Mesothelial cell of epicardium (in vitro differentiated cells): ENCODE results near the gene NRL. TPM values are rescaled to one million over a fixed set of nuclear protein-coding genes. Genes with fewer than 3 reads are reported as not detected.

Experiments used
- DNase-seq, 2 experiments: peaks; one replicate each; pipeline ENCODE4 v3.0.0; 2021; ENCODE audit warnings: low spot score in 2 of 2; ENCODE audit not compliant: unreplicated experiment in 2 of 2
- H3K27ac Mint-ChIP-seq: 2 replicates; pipeline ENCODE4 v1.8.0; 2021; ENCODE audit warnings: mixed read lengths
- H3K27me3 Mint-ChIP-seq: 2 replicates; pipeline ENCODE4 v1.8.0; 2021; ENCODE audit warnings: low read depth, mixed read lengths
- H3K36me3 Mint-ChIP-seq: 2 replicates; pipeline ENCODE4 v1.8.0; 2021; ENCODE audit warnings: mixed read lengths
- H3K4me1 Mint-ChIP-seq: 2 replicates; pipeline ENCODE4 v1.8.0; 2021; ENCODE audit warnings: mixed read lengths
- H3K4me3 Mint-ChIP-seq: 2 replicates; pipeline ENCODE4 v1.8.0; 2021; ENCODE audit warnings: mild to moderate bottlenecking, moderate library complexity, mixed read lengths
- H3K9me3 Mint-ChIP-seq: 2 replicates; pipeline ENCODE4 v1.8.0; 2021; ENCODE audit warnings: mixed read lengths
- total RNA-seq: library from RNA; stranded (reverse); gene quantifications from 3 replicates; pipeline ENCODE4 v1.2.1, GENCODE V29; 2021
- TF ChIP-seq, protein P1 (sequence below): fragments of 200-600 bp; sonication (generic); IDR thresholded peaks from one replicate; pipeline ENCODE4 v1.5.0; 2021; ENCODE audit warnings: antibody characterized with exemption; ENCODE audit not compliant: unreplicated experiment

The NRL gene
- total RNA-seq, 1 donor from 2014 or later: 2.0 TPM

DNA sequence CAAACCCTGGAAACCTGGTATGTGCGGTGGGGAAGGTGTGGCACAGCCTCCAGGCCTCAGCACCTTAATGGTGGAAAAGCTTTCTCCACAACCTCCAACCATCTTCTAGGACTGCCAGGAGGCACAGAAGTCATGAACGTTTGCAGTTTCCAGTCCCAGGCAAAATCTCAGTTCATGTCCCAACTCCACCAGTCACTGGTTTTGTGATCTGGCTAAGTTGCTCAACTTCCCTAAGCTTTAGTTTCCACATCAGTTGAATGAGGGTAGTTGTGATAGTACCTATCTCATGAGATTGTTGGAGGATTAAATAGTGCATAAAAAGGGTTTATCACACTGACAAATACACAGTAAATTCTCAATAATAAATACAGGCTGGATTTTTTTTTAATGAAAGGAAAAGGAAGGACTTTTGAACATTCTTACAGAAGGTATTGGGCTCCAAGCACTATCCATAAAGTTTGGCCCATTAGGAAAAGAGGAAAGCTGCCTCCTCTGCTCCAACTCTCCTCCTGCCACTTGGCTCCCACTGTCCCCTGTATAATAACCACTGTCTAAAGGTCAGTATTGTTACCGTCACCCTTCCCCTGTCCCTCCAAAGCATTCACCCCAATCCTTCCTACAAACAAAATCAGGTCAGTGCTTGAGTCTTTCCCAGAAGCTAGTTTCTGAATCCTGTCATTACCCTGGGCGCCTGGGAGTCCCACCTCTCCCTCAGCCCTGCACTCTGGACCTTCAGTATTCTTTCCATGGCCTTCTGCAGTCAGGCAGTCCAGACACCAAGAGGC, 14.4 kb downstream of the NRL start:
- TF ChIP-seq, protein P1, sequence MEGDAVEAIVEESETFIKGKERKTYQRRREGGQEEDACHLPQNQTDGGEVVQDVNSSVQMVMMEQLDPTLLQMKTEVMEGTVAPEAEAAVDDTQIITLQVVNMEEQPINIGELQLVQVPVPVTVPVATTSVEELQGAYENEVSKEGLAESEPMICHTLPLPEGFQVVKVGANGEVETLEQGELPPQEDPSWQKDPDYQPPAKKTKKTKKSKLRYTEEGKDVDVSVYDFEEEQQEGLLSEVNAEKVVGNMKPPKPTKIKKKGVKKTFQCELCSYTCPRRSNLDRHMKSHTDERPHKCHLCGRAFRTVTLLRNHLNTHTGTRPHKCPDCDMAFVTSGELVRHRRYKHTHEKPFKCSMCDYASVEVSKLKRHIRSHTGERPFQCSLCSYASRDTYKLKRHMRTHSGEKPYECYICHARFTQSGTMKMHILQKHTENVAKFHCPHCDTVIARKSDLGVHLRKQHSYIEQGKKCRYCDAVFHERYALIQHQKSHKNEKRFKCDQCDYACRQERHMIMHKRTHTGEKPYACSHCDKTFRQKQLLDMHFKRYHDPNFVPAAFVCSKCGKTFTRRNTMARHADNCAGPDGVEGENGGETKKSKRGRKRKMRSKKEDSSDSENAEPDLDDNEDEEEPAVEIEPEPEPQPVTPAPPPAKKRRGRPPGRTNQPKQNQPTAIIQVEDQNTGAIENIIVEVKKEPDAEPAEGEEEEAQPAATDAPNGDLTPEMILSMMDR: no peak

DNA sequence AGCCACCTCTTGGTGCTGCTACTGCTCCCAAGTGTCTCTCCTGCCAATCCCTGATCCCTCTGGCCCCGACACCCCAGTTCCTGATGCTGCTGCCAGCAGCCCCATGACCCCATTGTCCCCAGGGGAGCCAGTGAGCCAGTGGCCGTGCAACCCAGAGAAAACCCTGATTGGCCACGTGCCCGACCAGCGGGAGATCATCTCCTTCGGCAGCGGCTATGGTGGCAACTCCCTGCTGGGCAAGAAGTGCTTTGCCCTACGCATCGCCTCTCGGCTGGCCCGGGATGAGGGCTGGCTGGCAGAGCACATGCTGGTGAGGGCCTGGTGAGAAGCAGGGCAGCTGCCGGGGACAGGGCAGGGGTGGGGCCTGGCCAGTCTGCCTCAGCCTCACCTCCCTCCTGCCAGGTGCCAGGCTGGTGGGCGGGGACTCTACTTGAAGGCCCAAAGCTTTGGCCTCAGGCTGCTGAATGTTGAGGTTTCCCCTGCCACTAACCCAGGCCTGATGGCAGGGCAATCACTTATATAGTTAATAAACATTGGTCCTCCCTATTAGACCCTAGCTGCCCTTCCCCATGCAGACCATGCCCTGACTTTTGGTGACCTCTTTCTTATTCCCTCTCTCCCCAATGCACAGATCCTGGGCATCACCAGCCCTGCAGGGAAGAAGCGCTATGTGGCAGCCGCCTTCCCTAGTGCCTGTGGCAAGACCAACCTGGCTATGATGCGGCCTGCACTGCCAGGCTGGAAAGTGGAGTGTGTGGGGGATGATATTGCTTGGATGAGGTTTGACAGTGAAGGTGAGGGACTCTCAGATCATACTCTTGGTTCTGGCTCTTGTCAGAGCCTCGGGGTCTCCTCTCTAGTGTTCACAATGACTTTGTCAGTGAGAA, 15.6 kb downstream of the NRL start:
- Mint-ChIP-seq H3K4me1 (peaks cover 13% of the 10 kb centered on the region), H3K27ac (no peak overlapping the region), H3K36me3 (peaks cover 16% of the 10 kb centered on the region), H3K4me3 (no peak overlapping the region), H3K27me3 (no peaks in the 10 kb centered on the region), H3K9me3 (no peaks in the 10 kb centered on the region)
- no peak for DNase-seq
- TF ChIP-seq, protein P1: no peak

More for the DNA sequence above, 14.4 kb downstream of the NRL start:
- Mint-ChIP-seq H3K4me3 (no peak overlapping the region), H3K4me1 (peaks cover 5% of the 10 kb centered on the region), H3K27me3 (no peaks in the 10 kb centered on the region), H3K36me3 (peaks cover 19% of the 10 kb centered on the region), H3K9me3 (peaks cover 8% of the 10 kb centered on the region), H3K27ac (no peak overlapping the region)
- DNase-seq: no peak

DNA sequence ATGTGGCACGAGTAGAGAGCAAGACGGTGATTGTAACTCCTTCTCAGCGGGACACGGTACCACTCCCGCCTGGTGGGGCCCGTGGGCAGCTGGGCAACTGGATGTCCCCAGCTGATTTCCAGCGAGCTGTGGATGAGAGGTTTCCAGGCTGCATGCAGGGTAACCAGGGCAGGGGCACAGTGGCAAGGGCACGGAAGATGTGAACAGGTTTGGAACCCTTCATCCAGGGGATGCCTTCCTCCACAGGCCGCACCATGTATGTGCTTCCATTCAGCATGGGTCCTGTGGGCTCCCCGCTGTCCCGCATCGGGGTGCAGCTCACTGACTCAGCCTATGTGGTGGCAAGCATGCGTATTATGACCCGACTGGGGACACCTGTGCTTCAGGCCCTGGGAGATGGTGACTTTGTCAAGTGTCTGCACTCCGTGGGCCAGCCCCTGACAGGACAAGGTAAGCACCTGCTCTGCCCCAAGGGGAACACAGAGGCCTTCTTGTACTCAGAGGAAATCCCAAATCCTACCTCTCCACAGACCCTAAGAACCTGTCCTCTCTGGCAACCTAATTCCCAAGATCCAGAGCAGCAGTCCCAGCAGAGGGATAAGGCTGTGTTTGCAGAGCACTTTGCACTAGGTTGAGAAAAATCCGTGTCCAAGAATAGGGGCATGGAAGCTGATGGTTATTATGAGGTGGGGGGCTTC, 16.4 kb downstream of the NRL start:
- TF ChIP-seq, protein P1: no peak

DNA sequence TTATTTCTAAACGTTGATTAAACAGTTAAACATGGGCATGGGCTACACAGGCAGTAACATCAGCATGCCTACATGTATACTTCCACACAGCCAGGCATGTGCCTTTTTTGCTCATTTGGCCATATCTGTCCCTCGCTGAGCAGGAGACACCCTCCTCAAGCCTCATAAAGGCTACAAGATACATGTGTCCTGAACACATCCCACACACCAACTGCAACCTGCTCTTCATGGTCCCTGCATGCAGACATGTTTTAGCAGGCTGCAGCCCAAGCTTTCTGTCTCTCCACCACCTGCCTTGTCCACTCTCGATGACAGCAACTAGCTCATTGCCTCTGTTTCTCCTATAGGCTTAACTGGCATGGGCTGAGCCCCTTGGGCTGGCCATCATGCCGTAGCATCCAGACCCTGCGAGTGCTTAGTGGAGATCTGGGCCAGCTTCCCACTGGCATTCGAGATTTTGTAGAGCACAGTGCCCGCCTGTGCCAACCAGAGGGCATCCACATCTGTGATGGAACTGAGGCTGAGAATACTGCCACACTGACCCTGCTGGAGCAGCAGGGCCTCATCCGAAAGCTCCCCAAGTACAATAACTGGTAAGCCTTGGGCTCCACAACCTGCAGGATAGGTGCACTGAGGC, 18.1 kb downstream of the NRL start:
- DNase-seq: no peak
- H3K27me3 Mint-ChIP-seq: no peaks in the 10 kb centered on the region
- no peak overlapping the region for H3K27ac Mint-ChIP-seq
- H3K9me3 Mint-ChIP-seq: no peaks in the 10 kb centered on the region
- TF ChIP-seq, protein P1: no peak
- H3K4me3 Mint-ChIP-seq: no peak overlapping the region
- no peaks in the 10 kb centered on the region for H3K36me3 Mint-ChIP-seq
- peaks cover 20% of the 10 kb centered on the region for H3K4me1 Mint-ChIP-seq

More for the DNA sequence above, 16.4 kb downstream of the NRL start:
- Mint-ChIP-seq H3K36me3 (peaks cover 9% of the 10 kb centered on the region), H3K4me1 (peaks cover 17% of the 10 kb centered on the region), H3K27ac (no peak overlapping the region), H3K4me3 (no peak overlapping the region), H3K9me3 (no peaks in the 10 kb centered on the region), H3K27me3 (no peaks in the 10 kb centered on the region)
- no peak for DNase-seq
